HCT116 (cell line): ENCODE measurements around the gene CREBBP. TPM values are rescaled to one million over a fixed set of nuclear protein-coding genes. Genes with fewer than 3 reads are reported as not detected.

Experiments
- ATAC-seq: fragments of 200-7000 bp; cut with Tn5 transposase; 2 replicates; pipeline ENCODE4 v1.9.1; 2020; ENCODE audit warnings: mild to moderate bottlenecking, moderate library complexity
- BruUV-seq: library from RNA; stranded (reverse); fragments of 400-500 nt; replicated peaks from 2 replicates; lab custom pipeline; 2021; lab: Mats Ljungman, UMichigan
- CTCF ChIA-PET: fragments of 300-600 bp; sonication (Branson Sonifier 250); formaldehyde crosslinking; loops from one replicate; lab custom pipeline; 2021; ENCODE audit warnings: antibody characterized with exemption; lab: Charles Lee
- POLR2A ChIA-PET: fragments of 300-600, 350-600 bp; sonication (Branson Sonifier 250); formaldehyde crosslinking; loops from one replicate; lab custom pipeline; 2021; ENCODE audit warnings: antibody characterized with exemption; lab: Charles Lee
- RAD21 ChIA-PET, 2 experiments: fragments of 300-600 bp; sonication (Branson Sonifier 250); formaldehyde crosslinking; loops; one replicate each; lab custom pipeline; 2023; ENCODE audit warnings: low total read pairs in 2 of 2; ENCODE audit not compliant: uncharacterized antibody in 2 of 2, unreplicated experiment in 2 of 2, low non-redundant PET in 1 of 2; lab: Charles Lee
- DNase-seq: peaks from one replicate; pipeline ENCODE4 v3.0.0-alpha.2; 2010; ENCODE audit warnings: low read depth, low spot score
- H2AFZ ChIP-seq: fragments of 200-600 bp; shearing (Covaris generic), sonication (generic); 2 replicates; pipeline ENCODE4 v1.6.1; 2017; ENCODE audit warnings: low read depth, mixed run types, mixed read lengths, antibody characterized with exemption, low read length; ENCODE audit not compliant: poor library complexity, severe bottlenecking
- H3K27ac ChIP-seq: 2 replicates; pipeline ENCODE4 v1.5.1; 2012; ENCODE audit warnings: low read depth, low read length
- H3K27me3 ChIP-seq: fragments of 200-600 bp; sonication (generic); 2 replicates; pipeline ENCODE4 v1.6.1; 2016; ENCODE audit warnings: mixed run types, low read length, mixed read lengths; ENCODE audit not compliant: insufficient read depth
- H3K36me3 ChIP-seq, 2 experiments: fragments of 200-500 bp in 1 of 2; fragments of 200-600 bp in 1 of 2; sonication (Bioruptor generic) in 1 of 2; sonication (generic) in 1 of 2; 2 replicates each; pipeline versions ENCODE4 v1.5.1 to v1.6.1; 2014 to 2016; ENCODE audit warnings: low read length in 2 of 2, inconsistent platforms in 1 of 2, mixed read lengths in 1 of 2, mixed run types in 1 of 2; ENCODE audit not compliant: insufficient read depth in 2 of 2, control insufficient read depth in 1 of 2
- H3K4me1 ChIP-seq, 2 experiments: fragments of 200-600 bp in 1 of 2; sonication (generic) in 1 of 2; 2 replicates each; pipeline versions ENCODE4 v1.5.1 to v1.6.1; 2012 to 2017; ENCODE audit warnings: low read length in 2 of 2, inconsistent platforms in 1 of 2, mild to moderate bottlenecking in 1 of 2, mixed read lengths in 1 of 2, mixed run types in 1 of 2, moderate library complexity in 1 of 2; ENCODE audit not compliant: insufficient read depth in 2 of 2, control insufficient read depth in 1 of 2
- H3K4me2 ChIP-seq: fragments of 200-600 bp; sonication (generic); 2 replicates; pipeline ENCODE4 v1.6.1; 2017; ENCODE audit warnings: mixed run types, low read length, mixed read lengths
- H3K4me3 ChIP-seq, 2 experiments: fragments of 200-600 bp in 1 of 2; sonication (generic) in 1 of 2; replicated peaks in 1 of 2; 2 replicates each; pipeline ENCODE4 v1.5.1; 2011 to 2016; ENCODE audit warnings: low read length in 2 of 2, control low read depth in 1 of 2, low read depth in 1 of 2, mild to moderate bottlenecking in 1 of 2, mixed read lengths in 1 of 2, mixed run types in 1 of 2
- H3K79me2 ChIP-seq: fragments of 200-600 bp; sonication (generic); 2 replicates; pipeline ENCODE4 v1.6.1; 2017; ENCODE audit warnings: mild to moderate bottlenecking, mixed run types, low read length, moderate library complexity, mixed read lengths; ENCODE audit not compliant: insufficient read depth
- H3K9ac ChIP-seq: fragments of 200-600 bp; sonication (generic); 2 replicates; pipeline ENCODE4 v1.6.1; 2016; ENCODE audit warnings: low read length, mixed read lengths
- H3K9me2 ChIP-seq: fragments of 200-600 bp; sonication (generic), shearing (Covaris generic); 2 replicates; pipeline ENCODE4 v1.6.1; 2017; ENCODE audit warnings: mixed run types, mild to moderate bottlenecking, moderate library complexity; ENCODE audit not compliant: insufficient read depth
- H3K9me3 ChIP-seq, 2 experiments: fragments of 200-500 bp in 1 of 2; fragments of 200-600 bp in 1 of 2; sonication (Bioruptor generic) in 1 of 2; sonication (generic) in 1 of 2; 2 replicates each; pipeline ENCODE4 v1.6.1; 2014 to 2017; ENCODE audit warnings: low read length in 2 of 2, mixed read lengths in 2 of 2, inconsistent platforms in 1 of 2, low read depth in 1 of 2, mild to moderate bottlenecking in 1 of 2, mixed run types in 1 of 2, moderate library complexity in 1 of 2; ENCODE audit not compliant: control insufficient read depth in 1 of 2, insufficient read depth in 1 of 2
- H4K20me1 ChIP-seq: fragments of 200-600 bp; sonication (generic), shearing (Covaris generic); 2 replicates; pipeline ENCODE4 v1.6.1; 2017; ENCODE audit warnings: mixed run types, mild to moderate bottlenecking, moderate library complexity; ENCODE audit not compliant: insufficient read depth
- CBX3 ChIP-seq: IDR thresholded peaks from 2 replicates; pipeline ENCODE4 v1.6.1; 2012; ENCODE audit warnings: low read depth
- CEBPB ChIP-seq: IDR thresholded peaks from 2 replicates; pipeline ENCODE4 v1.6.1; 2012; ENCODE audit warnings: low read depth
- CTCF ChIP-seq, 3 experiments: fragments of 200-600 bp in 1 of 3; sonication (generic) in 1 of 3; IDR thresholded peaks in 2 of 3; conservative IDR thresholded peaks in 1 of 3; 2 replicates each; pipeline ENCODE4 v1.5.1; 2012 to 2017; ENCODE audit warnings: low read depth in 2 of 3, low read length in 2 of 3, antibody characterized with exemption in 1 of 3, borderline replicate concordance in 1 of 3, control low read depth in 1 of 3, mild to moderate bottlenecking in 1 of 3, mixed read lengths in 1 of 3, mixed run types in 1 of 3, moderate library complexity in 1 of 3; ENCODE audit not compliant: insufficient read depth in 1 of 3
- EGR1 ChIP-seq: IDR thresholded peaks from 2 replicates; pipeline ENCODE4 v1.6.1; 2012; ENCODE audit warnings: low read depth
- ELF1 ChIP-seq: IDR thresholded peaks from 2 replicates; pipeline ENCODE4 v1.6.1; 2012; ENCODE audit warnings: low read depth, borderline replicate concordance
- EZH2 ChIP-seq: fragments of 200-600 bp; sonication (generic); IDR thresholded peaks from 2 replicates; pipeline ENCODE4 v1.6.1; 2017; ENCODE audit warnings: antibody characterized with exemption, mixed run types
- EZH2phosphoT487 ChIP-seq: fragments of 200-600 bp; IDR thresholded peaks from 2 replicates; pipeline ENCODE4 v1.6.1; 2018; ENCODE audit warnings: antibody characterized with exemption, borderline replicate concordance
- FOSL1 ChIP-seq: IDR thresholded peaks from 2 replicates; pipeline ENCODE4 v1.6.1; 2012; ENCODE audit warnings: low read depth
- JUND ChIP-seq: IDR thresholded peaks from 2 replicates; pipeline ENCODE4 v1.6.1; 2012
- POLR2AphosphoS5 ChIP-seq: IDR thresholded peaks from 2 replicates; pipeline ENCODE4 v1.6.1; 2011; ENCODE audit warnings: mild to moderate bottlenecking, low read depth, low read length, moderate library complexity
- RAD21 ChIP-seq: IDR thresholded peaks from 2 replicates; pipeline ENCODE4 v1.6.1; 2012; ENCODE audit warnings: low read depth, mild to moderate bottlenecking
- SIN3A ChIP-seq: IDR thresholded peaks from 2 replicates; pipeline ENCODE4 v1.6.1; 2012; ENCODE audit warnings: low read depth
- SRF ChIP-seq: IDR thresholded peaks from 2 replicates; pipeline ENCODE4 v1.6.1; 2012; ENCODE audit warnings: low read depth
- TCF7L2 ChIP-seq: IDR thresholded peaks from 2 replicates; pipeline ENCODE4 v1.7.0; 2011; ENCODE audit warnings: borderline replicate concordance, inconsistent platforms; ENCODE audit not compliant: insufficient read depth, insufficient read length; ENCODE audit errors: extremely low read depth
- ZFX ChIP-seq: fragments of 450-650 bp; IDR thresholded peaks from 2 replicates; pipeline ENCODE4 v1.6.1; 2017
- ZNF274 ChIP-seq: fragments of 200-500 bp; sonication (Bioruptor generic); IDR thresholded peaks from 2 replicates; pipeline ENCODE4 v1.6.1; 2014; ENCODE audit warnings: mild to moderate bottlenecking, low read depth, low read length, inconsistent platforms
- intact Hi-C: fragments of 100-400 bp; cut with micrococcal nuclease; formaldehyde crosslinking; loops from 2 replicates; pipeline ENCODE4 v1.10.0; 2022
- total RNA-seq: library from RNA; stranded (reverse); gene quantifications from one replicate; pipeline ENCODE4 v1.2.1, GENCODE V29; 2021; ENCODE audit not compliant: unreplicated experiment
- TF ChIP-seq, protein P1 (sequence below): IDR thresholded peaks from 2 replicates; pipeline ENCODE4 v1.6.1; 2012; ENCODE audit warnings: low read depth
- TF ChIP-seq, protein P2 (sequence below): IDR thresholded peaks from 2 replicates; pipeline ENCODE4 v1.6.1; 2012

The CREBBP gene
- total RNA-seq, 1 experiment from 2014 or later = 42.7 TPM

DNA sequence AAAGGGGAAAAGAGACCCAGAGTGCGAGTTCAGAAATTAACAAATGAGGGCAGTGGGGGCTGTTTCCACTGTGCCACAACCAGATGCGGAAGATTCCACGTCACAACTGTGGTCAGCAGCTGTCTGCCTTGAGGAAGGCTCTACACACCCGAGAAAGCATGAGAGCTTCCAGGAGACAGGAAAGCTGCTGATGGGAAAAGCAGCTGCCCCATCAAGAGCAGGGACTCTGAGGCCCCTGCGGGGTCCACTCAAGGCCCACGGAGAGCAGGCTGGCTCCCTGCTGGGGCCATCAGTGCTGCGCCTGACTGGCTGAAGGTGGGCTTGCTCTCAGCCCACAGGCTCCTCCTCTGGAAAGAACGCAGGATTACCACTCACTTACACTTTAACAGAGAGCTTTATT is 148.3 kb downstream of the CREBBP start:
- Histone ChIP-seq H3K4me2 (no peak overlapping the region), H3K4me1 (no peaks in the 10 kb centered on the region), H3K4me3 (no peak overlapping the region), H3K79me2 (no peaks in the 10 kb centered on the region), H3K36me3 (peaks cover 17 to 28% of the 10 kb centered on the region in 2 experiments; a peak in 3 of 4 replicates), H3K27me3 (no peaks in the 10 kb centered on the region), H2AFZ (no peak overlapping the region), H3K9me2 (no peaks in the 10 kb centered on the region), H4K20me1 (no peaks in the 10 kb centered on the region), H3K9me3 (no peaks in the 10 kb centered on the region), H3K27ac (no peak overlapping the region), H3K9ac (no peak overlapping the region)
- intact Hi-C loops = no loop called here
- BruUV-seq = no TSS peak
- no peak for DNase-seq
- RAD21 ChIA-PET = no interaction called here
- POLR2A ChIA-PET = no interaction called here
- CTCF ChIA-PET = no interaction called here
- ATAC-seq = no peak
- TF ChIP-seq CTCF (IDR thresholded peaks at IDR 0.05 in 2 of 3, conservative IDR thresholded peaks at IDR 0.05 in 1 of 3; ENCODE audit: borderline replicate concordance in 1 of 3, insufficient read depth in 1 of 3, low read depth in 2 of 3, low read length in 2 of 3) = no peak
- no peak for TF ChIP-seq EZH2
- no peak for TF ChIP-seq EZH2phosphoT487
- TF ChIP-seq CBX3 = no peak
- no peak for TF ChIP-seq JUND
- no peak for TF ChIP-seq SRF
- no peak for TF ChIP-seq ZFX
- no peak for TF ChIP-seq SIN3A
- TF ChIP-seq TCF7L2 = no peak
- no peak for TF ChIP-seq CEBPB
- no peak for TF ChIP-seq POLR2AphosphoS5
- no peak for TF ChIP-seq FOSL1
- TF ChIP-seq, protein P1, sequence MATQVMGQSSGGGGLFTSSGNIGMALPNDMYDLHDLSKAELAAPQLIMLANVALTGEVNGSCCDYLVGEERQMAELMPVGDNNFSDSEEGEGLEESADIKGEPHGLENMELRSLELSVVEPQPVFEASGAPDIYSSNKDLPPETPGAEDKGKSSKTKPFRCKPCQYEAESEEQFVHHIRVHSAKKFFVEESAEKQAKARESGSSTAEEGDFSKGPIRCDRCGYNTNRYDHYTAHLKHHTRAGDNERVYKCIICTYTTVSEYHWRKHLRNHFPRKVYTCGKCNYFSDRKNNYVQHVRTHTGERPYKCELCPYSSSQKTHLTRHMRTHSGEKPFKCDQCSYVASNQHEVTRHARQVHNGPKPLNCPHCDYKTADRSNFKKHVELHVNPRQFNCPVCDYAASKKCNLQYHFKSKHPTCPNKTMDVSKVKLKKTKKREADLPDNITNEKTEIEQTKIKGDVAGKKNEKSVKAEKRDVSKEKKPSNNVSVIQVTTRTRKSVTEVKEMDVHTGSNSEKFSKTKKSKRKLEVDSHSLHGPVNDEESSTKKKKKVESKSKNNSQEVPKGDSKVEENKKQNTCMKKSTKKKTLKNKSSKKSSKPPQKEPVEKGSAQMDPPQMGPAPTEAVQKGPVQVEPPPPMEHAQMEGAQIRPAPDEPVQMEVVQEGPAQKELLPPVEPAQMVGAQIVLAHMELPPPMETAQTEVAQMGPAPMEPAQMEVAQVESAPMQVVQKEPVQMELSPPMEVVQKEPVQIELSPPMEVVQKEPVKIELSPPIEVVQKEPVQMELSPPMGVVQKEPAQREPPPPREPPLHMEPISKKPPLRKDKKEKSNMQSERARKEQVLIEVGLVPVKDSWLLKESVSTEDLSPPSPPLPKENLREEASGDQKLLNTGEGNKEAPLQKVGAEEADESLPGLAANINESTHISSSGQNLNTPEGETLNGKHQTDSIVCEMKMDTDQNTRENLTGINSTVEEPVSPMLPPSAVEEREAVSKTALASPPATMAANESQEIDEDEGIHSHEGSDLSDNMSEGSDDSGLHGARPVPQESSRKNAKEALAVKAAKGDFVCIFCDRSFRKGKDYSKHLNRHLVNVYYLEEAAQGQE = no peak
- no peak for TF ChIP-seq ELF1
- no peak for TF ChIP-seq EGR1
- TF ChIP-seq ZNF274 = no peak
- TF ChIP-seq RAD21 = no peak
- TF ChIP-seq, protein P2, sequence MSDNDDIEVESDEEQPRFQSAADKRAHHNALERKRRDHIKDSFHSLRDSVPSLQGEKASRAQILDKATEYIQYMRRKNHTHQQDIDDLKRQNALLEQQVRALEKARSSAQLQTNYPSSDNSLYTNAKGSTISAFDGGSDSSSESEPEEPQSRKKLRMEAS = no peak
